Upper lobe of left lung (tissue), 6 donors: ENCODE measurements around the gene BMPR2. TPM values are rescaled to one million over a fixed set of nuclear protein-coding genes. Genes with fewer than 3 reads are reported as not detected.
"Not testable (repeated sequence)": the region's sequence is repeated elsewhere in the genome, so short reads cannot be mapped to it uniquely, and the experiment has no call there.

Experiments used
- ATAC-seq, 2 donors: fragments of 200-7000 bp; cut with Tn5 transposase; one replicate each; pipeline ENCODE4 v1.9.1; 2022; ENCODE audit warnings: mild to moderate bottlenecking in 2 of 2, moderate library complexity in 2 of 2; ENCODE audit not compliant: low FRiP score in 2 of 2
- DNase-seq, 2 donors: peaks; one replicate each; pipeline ENCODE4 v3.0.0-alpha.2; 2019 to 2020
- H3K27ac ChIP-seq, 4 donors: fragments of 200-600 bp; sonication (generic); one replicate each; pipeline ENCODE4 v1.5.1; 2016 to 2019
- H3K27me3 ChIP-seq, 4 donors: fragments of 200-600 bp; sonication (generic); one replicate each; pipeline ENCODE4 v1.5.1; 2017 to 2019
- H3K36me3 ChIP-seq, 4 donors: fragments of 200-600 bp; sonication (generic); one replicate each; pipeline ENCODE4 v1.5.1; 2016 to 2019
- H3K4me1 ChIP-seq, 4 donors: fragments of 200-600 bp; sonication (generic); one replicate each; pipeline ENCODE4 v1.5.1; 2018 to 2019
- H3K4me3 ChIP-seq, 4 donors: fragments of 200-600 bp; sonication (generic); one replicate each; pipeline ENCODE4 v1.5.1; 2017 to 2019; ENCODE audit warnings: mild to moderate bottlenecking in 2 of 4, moderate library complexity in 1 of 4
- H3K9me3 ChIP-seq, 4 donors: fragments of 200-600 bp; sonication (generic); one replicate each; pipeline ENCODE4 v1.5.1; 2018 to 2019
- EP300 ChIP-seq, 4 donors: sonication (generic); formaldehyde crosslinking; IDR thresholded peaks; one replicate each; pipeline ENCODE4 v1.5.1; 2017; ENCODE audit warnings: antibody characterized with exemption in 4 of 4, control low read depth in 2 of 4
- POLR2A ChIP-seq, 4 donors: fragments of 450-650 bp; IDR thresholded peaks; one replicate each; pipeline ENCODE4 v1.5.1; 2016 to 2017; ENCODE audit warnings: antibody characterized with exemption in 4 of 4, mild to moderate bottlenecking in 2 of 4
- POLR2AphosphoS5 ChIP-seq, 2 donors: sonication (generic); formaldehyde crosslinking; IDR thresholded peaks; one replicate each; pipeline ENCODE4 v1.5.1; 2017; ENCODE audit warnings: antibody characterized with exemption in 2 of 2
- WGBS, 2 donors: methylation state at CpG; one replicate each; pipeline ENCODE4 v1.1.5; 2017 to 2018; 5-methylcytosine and 5-hydroxymethylcytosine counted together
- total RNA-seq, 6 donors: library from RNA; depleted of rRNA in 4 of 6; stranded (reverse); fragments of >200 nt in 4 of 6; gene quantifications; one replicate each; pipeline versions ENCODE4 v1.1.0 to v1.2.1, GENCODE V29; 2016 to 2021
- TF ChIP-seq, protein P1 (sequence below), 6 experiments: fragments of 450-650 bp in 4 of 6; fragments of 200-600 bp in 2 of 6; sonication (generic) in 2 of 6; IDR thresholded peaks; one replicate each; pipeline ENCODE4 v1.5.1; 2016 to 2019; ENCODE audit warnings: antibody characterized with exemption in 6 of 6
- donor health status: DM: no; HTN: no; CAD: no; lungs with moderate emphysema.
- donor health status: DM: no; HTN: yes; CAD: no; lungs with severe emphysema.

Gene BMPR2
- total RNA-seq, 6 donors from 2014 or later, result 23.0 to 133 (median 77.2) TPM

- no peaks in the 10 kb centered on the region for H3K27me3 ChIP-seq
- H3K9me3 ChIP-seq, result no peaks in the 10 kb centered on the region
- 44 to 57% methylated on average over 1 of the region's 1 CpG for WGBS, 2 donors
- DNase-seq, result no peak
- H3K4me1 ChIP-seq, result peaks cover 0 to 16% (median 8%) of the 10 kb centered on the region in 4 donors
- no peak for ATAC-seq
- TF ChIP-seq POLR2A (IDR thresholded peaks at IDR 0.05) (no peak), POLR2AphosphoS5 (IDR thresholded peaks at IDR 0.05) (no peak), EP300 (IDR thresholded peaks at IDR 0.05) (no peak)
- TF ChIP-seq, protein P1, sequence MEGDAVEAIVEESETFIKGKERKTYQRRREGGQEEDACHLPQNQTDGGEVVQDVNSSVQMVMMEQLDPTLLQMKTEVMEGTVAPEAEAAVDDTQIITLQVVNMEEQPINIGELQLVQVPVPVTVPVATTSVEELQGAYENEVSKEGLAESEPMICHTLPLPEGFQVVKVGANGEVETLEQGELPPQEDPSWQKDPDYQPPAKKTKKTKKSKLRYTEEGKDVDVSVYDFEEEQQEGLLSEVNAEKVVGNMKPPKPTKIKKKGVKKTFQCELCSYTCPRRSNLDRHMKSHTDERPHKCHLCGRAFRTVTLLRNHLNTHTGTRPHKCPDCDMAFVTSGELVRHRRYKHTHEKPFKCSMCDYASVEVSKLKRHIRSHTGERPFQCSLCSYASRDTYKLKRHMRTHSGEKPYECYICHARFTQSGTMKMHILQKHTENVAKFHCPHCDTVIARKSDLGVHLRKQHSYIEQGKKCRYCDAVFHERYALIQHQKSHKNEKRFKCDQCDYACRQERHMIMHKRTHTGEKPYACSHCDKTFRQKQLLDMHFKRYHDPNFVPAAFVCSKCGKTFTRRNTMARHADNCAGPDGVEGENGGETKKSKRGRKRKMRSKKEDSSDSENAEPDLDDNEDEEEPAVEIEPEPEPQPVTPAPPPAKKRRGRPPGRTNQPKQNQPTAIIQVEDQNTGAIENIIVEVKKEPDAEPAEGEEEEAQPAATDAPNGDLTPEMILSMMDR (IDR thresholded peaks at IDR 0.05), result no peak
- H3K27ac ChIP-seq, result peak overlapping the region in 1 of 4 donors; percentile 34
- H3K4me3 ChIP-seq, result no peak overlapping the region
- H3K36me3 ChIP-seq, result peaks cover 0 to 40% (median 3%) of the 10 kb centered on the region in 4 donors
Observed at GRCh38 chr2:202545523-202545922, 169.4 kb downstream of the BMPR2 start.

DNA sequence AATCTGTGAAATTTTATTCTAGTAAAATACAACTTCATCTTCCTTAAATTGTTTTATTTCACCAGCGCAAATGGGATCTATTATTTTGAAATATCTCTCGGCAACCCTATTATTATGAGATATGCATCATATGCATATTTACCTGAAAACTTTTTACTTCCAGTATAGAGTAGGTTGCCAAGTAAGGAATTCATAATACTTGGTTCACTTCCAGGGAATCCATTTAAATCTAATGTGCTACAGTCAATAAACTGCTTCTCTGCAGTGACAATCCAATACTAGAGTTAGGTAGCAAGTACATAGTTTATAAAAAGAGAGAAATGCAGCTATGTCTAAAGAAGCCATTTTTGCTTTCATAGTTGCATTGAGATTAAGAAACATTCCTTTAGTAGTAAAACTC lies 169.8 kb downstream of the BMPR2 start:
- Histone ChIP-seq H3K27ac (peak overlapping the region in 1 of 4 donors; percentile 34), H3K4me3 (no peak overlapping the region), H3K27me3 (no peaks in the 10 kb centered on the region), H3K36me3 (peaks cover 0 to 40% (median 3%) of the 10 kb centered on the region in 4 donors), H3K4me1 (peaks cover 0 to 13% (median 6%) of the 10 kb centered on the region in 4 donors), H3K9me3 (no peaks in the 10 kb centered on the region)
- DNase-seq (no peak), ATAC-seq (no peak)
- TF ChIP-seq POLR2A (IDR thresholded peaks at IDR 0.05) (no peak), POLR2AphosphoS5 (IDR thresholded peaks at IDR 0.05) (no peak), EP300 (IDR thresholded peaks at IDR 0.05) (no peak)
- TF ChIP-seq, protein P1 (IDR thresholded peaks at IDR 0.05), result no peak
- WGBS, 2 donors, result 87 to 90% methylated on average over 2 of the region's 2 CpGs

- WGBS, 2 donors, result 90 to 92% methylated on average over 13 of the region's 13 CpGs
- not testable (repeated sequence) for ATAC-seq, H3K4me3 ChIP-seq, H3K9me3 ChIP-seq, DNase-seq, H3K27ac ChIP-seq, H3K27me3 ChIP-seq, H3K4me1 ChIP-seq
- peaks cover 0 to 38% (median 3%) of the 10 kb centered on the region in 4 donors for H3K36me3 ChIP-seq
Observed at GRCh38 chr2:202546499-202547141, 170.5 kb downstream of the BMPR2 start.

- Histone ChIP-seq H3K9me3 (no peaks in the 10 kb centered on the region), H3K36me3 (peaks cover 5 to 35% (median 8%) of the 10 kb centered on the region in 4 donors)
- 69 to 81% methylated on average over 2 of the region's 2 CpGs for WGBS, 2 donors
Observed at GRCh38 chr2:202548240-202548639, 172.1 kb downstream of the BMPR2 start.

GRCh38 chr2:202551000-202551399 lies 174.9 kb downstream of the BMPR2 start:
- not testable (repeated sequence) for ATAC-seq, H3K27me3 ChIP-seq, H3K9me3 ChIP-seq, DNase-seq, H3K27ac ChIP-seq, H3K4me3 ChIP-seq, H3K4me1 ChIP-seq
- H3K36me3 ChIP-seq, result peaks cover 15 to 57% (median 25%) of the 10 kb centered on the region in 4 donors
- WGBS, 2 donors, result 94 to 100% methylated on average over 10 of the region's 10 CpGs

More at GRCh38 chr2:202548240-202548639, 172.1 kb downstream of the BMPR2 start:
- Histone ChIP-seq H3K27me3 (no peaks in the 10 kb centered on the region), H3K27ac (no peak overlapping the region), H3K4me1 (peaks cover 0 to 5% (median 0%) of the 10 kb centered on the region in 4 donors), H3K4me3 (no peak overlapping the region)
- no peak for DNase-seq
- no peak for ATAC-seq
- TF ChIP-seq EP300 (IDR thresholded peaks at IDR 0.05), result no peak
- no peak for TF ChIP-seq POLR2A (IDR thresholded peaks at IDR 0.05)
- no peak for TF ChIP-seq POLR2AphosphoS5 (IDR thresholded peaks at IDR 0.05)
- TF ChIP-seq, protein P1 (IDR thresholded peaks at IDR 0.05), result no peak

DNA sequence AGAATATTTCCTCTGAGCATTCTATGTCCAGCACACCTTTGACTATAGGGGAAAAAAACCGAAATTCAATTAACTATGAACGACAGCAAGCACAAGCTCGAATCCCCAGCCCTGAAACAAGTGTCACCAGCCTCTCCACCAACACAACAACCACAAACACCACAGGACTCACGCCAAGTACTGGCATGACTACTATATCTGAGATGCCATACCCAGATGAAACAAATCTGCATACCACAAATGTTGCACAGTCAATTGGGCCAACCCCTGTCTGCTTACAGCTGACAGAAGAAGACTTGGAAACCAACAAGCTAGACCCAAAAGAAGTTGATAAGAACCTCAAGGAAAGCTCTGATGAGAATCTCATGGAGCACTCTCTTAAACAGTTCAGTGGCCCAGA lies 179.2 kb downstream of the BMPR2 start:
- ATAC-seq, result no peak
- Histone ChIP-seq H3K9me3 (no peaks in the 10 kb centered on the region), H3K4me3 (no peak overlapping the region), H3K27ac (no peak overlapping the region), H3K27me3 (no peaks in the 10 kb centered on the region), H3K4me1 (no peaks in the 10 kb centered on the region), H3K36me3 (peaks cover 16 to 82% (median 49%) of the 10 kb centered on the region in 4 donors)
- no peak for DNase-seq
- WGBS, 2 donors, result 84 to 86% methylated on average over 4 of the region's 4 CpGs
- TF ChIP-seq POLR2A (IDR thresholded peaks at IDR 0.05) (no peak), EP300 (IDR thresholded peaks at IDR 0.05) (no peak), POLR2AphosphoS5 (IDR thresholded peaks at IDR 0.05) (no peak)
- TF ChIP-seq, protein P1 (IDR thresholded peaks at IDR 0.05), result no peak
